K562 (cell line): ENCODE data around the gene PRR14. TPM values are rescaled to one million over a fixed set of nuclear protein-coding genes. Genes with fewer than 3 reads are reported as not detected.

ENCODE experiments used
- BMI1 ChIP-seq: fragments of 150-350 bp; IDR thresholded peaks from 2 replicates; pipeline ENCODE4 v1.6.1; 2014; ENCODE audit warnings: low read length
- CXXC5 ChIP-seq: fragments of 250-450 bp; sonication (Bioruptor Pico); IDR thresholded peaks from 2 replicates; pipeline ENCODE4 v1.8.0; 2022; ENCODE audit warnings: inconsistent platforms, mild to moderate bottlenecking, moderate library complexity
- FOXO4 ChIP-seq: fragments of 450-650 bp; formaldehyde crosslinking; IDR thresholded peaks from 2 replicates; pipeline ENCODE4 v1.4.0; 2020; ENCODE audit warnings: mild to moderate bottlenecking, moderate library complexity
- MCM7 ChIP-seq, 2 experiments: fragments of 450-650 bp; IDR thresholded peaks; 2 replicates each; pipeline ENCODE4 v1.6.1; 2016 to 2018
- NFXL1 ChIP-seq: fragments of 450-650 bp; formaldehyde crosslinking; IDR thresholded peaks from 2 replicates; pipeline ENCODE4 v1.4.0; 2021; ENCODE audit warnings: mild to moderate bottlenecking
- PHB2 ChIP-seq: fragments of 450-650 bp; IDR thresholded peaks from 2 replicates; pipeline ENCODE4 v1.6.1; 2017; ENCODE audit warnings: low read depth
- PTBP1 ChIP-seq: fragments of 200-400 bp; formaldehyde crosslinking; IDR thresholded peaks from 2 replicates; pipeline ENCODE4 v1.6.1; 2017; ENCODE audit warnings: low read depth, low read length
- PTTG1 ChIP-seq: fragments of 450-650 bp; IDR thresholded peaks from 2 replicates; pipeline ENCODE4 v1.6.1; 2016; ENCODE audit warnings: low read depth, mild to moderate bottlenecking, missing genetic modification characterization, missing compliant biosample characterization
- SUPT5H ChIP-seq: fragments of 450-650 bp; IDR thresholded peaks from 2 replicates; pipeline ENCODE4 v1.6.1; 2016
- TSHZ1 ChIP-seq: fragments of 250-450 bp; sonication (Bioruptor Pico); IDR thresholded peaks from 2 replicates; pipeline ENCODE4 v1.4.0; 2020; ENCODE audit warnings: mild to moderate bottlenecking, moderate library complexity
- ZBTB26 ChIP-seq: fragments of 450-650 bp; formaldehyde crosslinking; IDR thresholded peaks from 2 replicates; pipeline ENCODE4 v1.4.0; 2022; ENCODE audit warnings: missing genetic modification characterization
- ZC3H4 ChIP-seq: sonication (generic); formaldehyde crosslinking; IDR thresholded peaks from 2 replicates; pipeline ENCODE4 v1.9.0; 2021; ENCODE audit warnings: missing genetic modification reagents, borderline replicate concordance
- ZNF407 ChIP-seq: fragments of 450-650 bp; IDR thresholded peaks from 2 replicates; pipeline ENCODE4 v1.6.1; 2016; ENCODE audit warnings: low read depth
- polyA plus RNA-seq, 8 experiments: library from polyadenylated mRNA; depleted of rRNA in 4 of 8; stranded (reverse) in 5 of 8; unstranded in 3 of 8; fragments of >200 nt; fragmentation: Nextera tagmentation in 2 of 8; fragmentation: Illumina TruSeq in 1 of 8; extraction: Ambion mirVana in 2 of 8; extraction: Trizol in 1 of 8; gene quantifications; 2 replicates each; pipeline versions ENCODE4 v1.2.1 to v1.2.3, GENCODE V29; 2011 to 2014; ENCODE audit warnings: inconsistent platforms in 1 of 8, missing spikeins in 1 of 8
- total RNA-seq, 7 experiments: library from RNA; depleted of rRNA in 6 of 7; stranded (reverse); fragments of >200 nt in 6 of 7; fragmentation: Illumina TruSeq in 2 of 7; extraction: Trizol in 2 of 7; gene quantifications; 2 replicates each; pipeline versions ENCODE4 v1.2.1 to v1.2.3, GENCODE V29; 2011 to 2021; ENCODE audit warnings: low replicate concordance in 1 of 7

PRR14 gene
- total and polyA plus RNA-seq, 9 of the 15 experiments (the other 6 are each of a cell fraction or from before 2014, with no cell fraction given): 2.2 to 63.1 (median 11.5) TPM

- TF ChIP-seq PTBP1: 0 out of 2 replicates have a peak, but pooled peaks have one; percentile 23
- no peak for TF ChIP-seq ZC3H4
- TF ChIP-seq ZNF407: peak; percentile 70
- no peak for TF ChIP-seq MCM7 (IDR thresholded peaks at IDR 0.05)
- no peak for TF ChIP-seq TSHZ1 (CRISPR knock-in tag)
- no peak for TF ChIP-seq BMI1
- peak; percentile 82 for TF ChIP-seq CXXC5 (CRISPR knock-in tag)
- peak; percentile 62; the same call in 1 of the 2 replicates for TF ChIP-seq SUPT5H
- 0 out of 2 replicates have a peak, but pooled peaks have one; percentile 28 for TF ChIP-seq PHB2
- TF ChIP-seq ZBTB26 (CRISPR knock-in tag): no peak
- TF ChIP-seq NFXL1 (CRISPR knock-in tag): no peak
- TF ChIP-seq PTTG1 (tag): no peak
- no peak for TF ChIP-seq FOXO4 (CRISPR knock-in tag)
These were observed 604 bp downstream of the PRR14 start (continued) for GRCh38 chr16:30651124-30652004.
